GM10847 (cell line): Measurements from ENCODE around the gene SLC25A47.

ENCODE experiments used
- POLR2A ChIP-seq: IDR thresholded peaks from 2 replicates; pipeline ENCODE4 v1.6.1; 2011; ENCODE audit not compliant: insufficient read length; ENCODE audit errors: extremely low read depth

The SLC25A47 gene

DNA sequence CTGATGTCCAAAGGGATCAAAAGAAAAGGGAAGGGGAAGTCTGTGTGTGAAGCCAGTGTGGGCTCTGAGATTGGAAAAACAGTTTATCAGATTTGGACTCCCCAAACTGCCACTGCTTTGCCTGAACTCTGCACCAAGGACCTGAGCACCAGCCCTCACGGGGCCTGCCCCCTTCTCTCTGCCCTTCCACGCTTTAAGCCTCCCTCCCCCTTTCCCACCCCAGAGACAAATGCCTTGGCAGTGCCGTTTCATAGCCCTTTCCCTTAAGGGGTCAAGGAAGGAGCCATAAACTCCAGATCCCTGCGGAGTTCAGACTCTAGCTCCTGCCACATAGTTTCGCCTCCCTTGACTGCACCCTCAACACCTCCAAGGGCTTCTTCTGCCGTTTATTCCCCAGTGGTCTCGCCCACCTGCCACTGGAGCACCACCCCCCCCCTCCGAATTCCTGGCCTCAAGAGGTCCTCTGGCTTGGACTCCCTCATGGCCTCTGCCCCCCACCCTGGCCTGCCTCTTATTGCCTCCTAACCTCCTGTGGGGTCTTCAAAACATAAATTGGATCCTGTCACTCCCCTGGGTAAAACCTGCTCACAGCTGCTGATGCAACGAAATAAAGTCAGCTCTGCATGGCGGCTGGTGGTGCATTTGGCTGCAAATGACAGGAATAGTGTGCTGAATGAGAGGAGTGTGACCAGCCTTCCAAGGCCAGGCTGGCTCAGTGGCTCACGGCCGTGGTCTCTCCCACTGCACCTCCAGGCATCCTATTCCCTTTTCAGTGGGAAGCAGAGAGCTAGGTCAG, 35.7 kb upstream of the SLC25A47 start:
- TF ChIP-seq POLR2A, result no peak

DNA sequence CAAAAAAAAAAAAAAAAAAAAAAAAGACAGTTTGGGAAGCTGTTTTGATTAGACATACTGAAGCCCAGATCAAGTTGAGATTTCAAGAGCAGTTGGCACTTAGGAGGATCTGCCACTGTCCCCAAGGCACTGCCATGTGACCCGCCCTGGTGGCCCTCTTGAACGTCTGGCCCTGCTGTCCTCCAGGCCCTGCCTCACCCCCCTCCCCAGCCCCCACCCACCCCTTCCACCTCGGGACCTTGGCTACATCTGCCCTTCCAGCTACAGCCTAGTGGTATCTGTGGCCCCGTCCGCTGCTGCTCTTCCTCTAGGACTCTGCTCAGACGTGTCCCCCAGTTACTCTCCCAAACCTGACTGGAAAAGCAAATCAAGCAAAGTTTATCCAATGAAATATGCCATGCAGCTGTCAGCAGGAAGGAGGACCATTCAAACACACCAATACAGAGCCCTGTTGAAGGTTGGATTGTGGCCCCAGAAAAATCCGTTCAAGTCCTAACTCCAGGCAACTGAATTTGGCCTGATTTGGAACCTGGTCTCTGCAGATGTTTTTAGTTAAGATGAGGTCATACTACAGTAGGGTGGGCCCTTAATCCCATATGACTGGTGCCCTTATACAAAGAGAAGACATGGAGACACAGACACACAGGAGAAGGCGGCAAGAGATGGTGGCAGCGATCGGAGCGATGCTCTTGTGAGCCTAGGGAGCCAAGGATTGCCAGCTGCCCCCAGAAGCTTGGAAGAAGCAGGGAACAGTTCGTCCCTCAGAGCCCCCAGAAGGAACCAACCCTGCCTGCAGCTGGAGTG, 34.6 kb upstream of the SLC25A47 start:
- no peak for TF ChIP-seq POLR2A

DNA sequence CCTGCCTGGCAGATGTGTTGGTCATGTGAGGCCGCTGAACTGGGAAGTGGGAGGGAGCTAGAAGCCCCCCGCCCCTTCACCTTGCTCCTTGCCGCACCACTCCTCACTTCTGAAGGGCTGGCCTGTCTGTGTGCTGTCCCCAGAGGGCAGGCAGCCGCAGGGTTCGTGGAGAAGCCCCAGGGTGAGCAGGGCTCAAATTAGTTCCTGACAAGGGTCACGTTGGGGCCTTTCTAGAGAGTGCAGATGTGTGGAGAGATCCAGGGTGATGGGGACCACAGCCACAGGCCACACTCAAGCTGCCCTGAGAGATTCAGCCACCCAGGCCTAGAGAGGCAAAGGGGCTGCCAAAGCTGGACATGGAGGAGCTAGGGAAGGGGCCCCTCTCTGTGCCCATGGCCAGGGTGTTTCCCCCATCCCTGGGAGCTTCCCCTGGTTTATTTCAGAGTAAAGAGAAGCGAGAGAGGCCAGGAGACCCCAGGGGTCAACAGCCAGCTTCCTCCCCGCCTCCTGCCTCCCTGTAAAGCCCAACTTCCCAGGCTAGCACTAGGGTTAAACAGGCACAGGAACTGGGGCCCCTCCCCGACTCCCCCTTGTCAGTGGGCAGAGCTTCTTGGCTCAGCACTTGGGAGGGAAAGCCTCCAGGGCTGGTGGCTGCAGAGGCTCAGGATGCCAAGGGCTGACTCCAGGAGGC, 33.1 kb upstream of the SLC25A47 start:
- no peak for TF ChIP-seq POLR2A

DNA sequence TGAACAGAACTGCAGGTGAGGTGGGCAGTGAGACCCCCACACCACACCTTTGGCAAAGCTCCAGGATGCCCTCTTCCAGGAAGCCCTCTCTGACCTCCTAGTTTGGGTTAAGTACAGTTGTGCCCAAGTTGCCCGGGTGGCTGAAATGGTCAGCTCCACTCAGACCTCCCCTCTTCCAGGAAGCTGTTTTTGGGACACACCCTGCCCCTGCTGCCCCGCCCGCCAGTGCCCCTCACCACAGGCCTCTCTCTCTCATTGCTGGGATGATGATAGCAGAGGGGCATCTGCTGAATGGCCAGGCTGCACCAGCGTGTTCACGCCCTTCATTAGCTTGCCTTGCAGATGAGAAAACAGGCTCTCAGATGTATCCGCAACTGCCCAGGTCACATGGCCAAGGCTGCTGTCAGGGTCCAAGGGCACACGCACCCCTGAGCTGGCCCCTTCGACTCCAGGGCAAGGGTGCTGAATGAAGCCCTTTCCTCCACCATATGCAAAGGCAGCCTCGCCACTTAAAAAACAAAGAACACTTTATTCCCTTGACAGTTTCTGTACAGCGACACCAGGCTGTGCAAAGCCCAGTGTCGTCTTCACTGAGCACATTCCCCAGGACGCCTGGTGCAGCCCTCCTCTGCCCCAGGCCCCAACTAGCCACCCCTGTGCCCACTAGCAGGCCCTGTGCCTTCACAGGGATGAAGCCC, 32.4 kb upstream of the SLC25A47 start:
- no peak for TF ChIP-seq POLR2A

DNA sequence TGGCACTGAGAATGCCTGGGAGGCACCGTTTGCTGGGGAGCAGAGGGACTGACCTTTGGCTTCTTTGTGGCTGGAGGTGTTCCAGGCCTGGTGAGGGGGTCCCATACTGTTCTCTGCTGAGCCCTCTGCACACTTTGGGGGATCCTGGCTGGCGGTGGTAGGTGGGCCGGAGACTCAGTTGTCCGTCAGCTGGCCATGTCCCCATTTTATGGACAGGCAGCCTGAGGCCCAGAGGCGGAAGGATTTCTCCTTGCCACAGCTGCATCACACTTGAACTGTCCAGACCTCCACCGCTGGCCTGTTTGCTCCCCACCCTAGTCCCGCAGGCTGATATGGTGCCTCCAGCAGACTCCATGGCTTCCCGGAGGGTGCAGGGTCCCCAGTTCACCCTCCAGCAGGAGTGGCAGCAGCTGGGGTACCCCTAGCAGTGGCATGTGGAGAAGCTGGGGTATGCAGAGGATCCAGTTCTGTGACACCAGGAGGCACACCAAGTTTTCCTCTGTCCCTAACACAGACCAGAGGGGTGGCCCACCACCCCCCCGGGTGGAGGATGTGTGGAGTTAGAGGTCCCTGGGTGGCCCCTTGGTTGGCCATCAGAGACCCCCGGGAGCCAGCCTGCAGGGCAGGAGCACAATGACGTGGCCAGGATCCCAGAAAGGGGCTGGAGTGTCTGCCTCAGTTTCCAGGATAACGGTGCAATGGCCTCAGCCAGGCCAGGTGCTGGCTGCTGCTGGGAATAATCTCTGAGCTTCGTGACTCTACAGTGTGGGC, 31.6 kb upstream of the SLC25A47 start:
- TF ChIP-seq POLR2A, result no peak

DNA sequence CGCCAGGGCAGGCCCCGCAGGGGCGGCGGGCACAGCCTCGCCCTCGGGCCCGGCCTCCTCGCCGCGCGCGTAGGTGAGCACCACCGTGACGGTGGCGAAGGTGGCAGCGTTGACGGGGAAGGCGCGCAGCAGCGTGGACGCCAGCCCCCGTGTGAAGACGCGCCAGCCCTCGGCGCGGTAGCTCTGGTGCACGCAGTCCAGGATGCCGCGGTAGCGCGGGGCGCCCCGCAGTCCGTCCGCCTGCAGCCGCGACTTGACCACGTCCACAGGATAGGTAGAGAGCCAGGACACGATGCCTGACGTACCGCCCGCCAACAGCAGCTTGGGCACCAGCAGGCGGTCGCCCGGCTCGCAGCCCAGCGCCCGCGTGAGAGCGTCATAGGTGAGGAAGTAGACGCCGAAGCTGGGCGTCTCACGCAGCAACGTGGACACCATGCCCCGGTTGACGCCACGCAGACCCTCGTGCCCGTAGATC, 30.8 kb upstream of the SLC25A47 start:
- no peak for TF ChIP-seq POLR2A

DNA sequence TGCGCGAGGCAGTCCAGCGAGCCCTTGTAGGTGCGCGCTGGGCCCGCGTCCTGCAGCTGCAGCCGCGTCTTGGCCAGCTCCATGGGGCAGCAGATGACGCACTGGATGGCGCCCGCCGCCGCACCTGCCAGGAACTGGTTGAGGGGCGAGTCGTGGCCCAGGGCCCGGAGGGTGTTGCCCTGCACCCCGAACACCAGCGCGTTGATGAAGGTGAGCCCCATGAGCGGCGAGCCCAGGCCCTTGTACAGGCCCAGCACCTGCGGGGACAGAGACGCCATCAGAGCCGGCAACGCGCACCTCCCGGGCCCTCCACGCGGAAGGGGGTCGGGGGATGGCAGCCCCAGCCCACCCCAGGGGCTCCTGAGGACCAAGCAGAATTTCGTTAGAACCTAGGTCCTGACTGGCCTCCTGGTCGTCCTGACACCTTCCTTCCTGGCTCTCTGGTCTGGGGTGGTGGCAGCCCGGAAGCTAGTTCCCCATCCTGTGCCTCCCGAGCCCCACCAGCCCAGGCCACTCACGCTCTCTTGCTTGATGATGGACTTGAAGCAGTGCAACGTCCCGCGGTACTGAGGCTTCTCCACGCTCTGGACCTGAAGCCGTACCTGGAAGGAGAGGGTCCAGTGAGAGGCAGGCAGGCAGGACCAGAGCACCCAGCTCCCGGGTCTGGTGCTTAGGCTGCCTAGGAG, 30.2 kb upstream of the SLC25A47 start:
- TF ChIP-seq POLR2A, result no peak

DNA sequence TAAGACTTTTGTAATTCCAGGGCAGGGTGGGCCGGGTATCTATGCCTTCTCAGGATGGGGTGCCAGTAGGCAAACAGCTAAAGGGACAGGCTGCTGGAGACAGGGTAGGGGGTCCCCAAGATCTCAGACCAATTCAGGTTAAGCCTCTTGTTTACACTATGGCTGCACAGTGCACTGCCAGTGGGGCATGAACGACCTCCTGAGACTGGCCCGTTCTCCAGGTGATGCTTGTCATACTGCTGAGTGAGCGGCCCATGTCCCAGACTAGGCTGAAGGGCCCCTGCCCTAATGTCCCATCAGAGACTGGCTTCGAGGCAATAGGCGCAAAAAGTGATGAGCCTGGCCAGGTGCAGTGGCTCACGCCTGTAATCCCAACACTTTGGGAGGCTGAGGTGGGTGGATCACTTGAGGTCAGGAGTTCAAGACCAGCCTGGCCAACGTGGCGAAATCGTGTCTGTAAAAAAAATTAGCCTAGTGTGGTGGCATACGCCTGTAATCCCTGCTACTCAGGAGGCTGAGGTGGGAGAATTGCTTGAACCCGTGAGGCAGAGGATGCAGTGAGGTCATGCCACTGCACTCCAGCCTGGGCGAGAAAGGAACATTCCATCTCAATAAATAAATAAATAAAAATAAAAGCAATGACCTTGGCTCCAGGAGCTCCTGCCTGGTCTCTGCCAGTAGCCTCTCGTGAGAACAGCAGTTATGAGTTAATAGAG, 29.5 kb upstream of the SLC25A47 start:
- no peak for TF ChIP-seq POLR2A

DNA sequence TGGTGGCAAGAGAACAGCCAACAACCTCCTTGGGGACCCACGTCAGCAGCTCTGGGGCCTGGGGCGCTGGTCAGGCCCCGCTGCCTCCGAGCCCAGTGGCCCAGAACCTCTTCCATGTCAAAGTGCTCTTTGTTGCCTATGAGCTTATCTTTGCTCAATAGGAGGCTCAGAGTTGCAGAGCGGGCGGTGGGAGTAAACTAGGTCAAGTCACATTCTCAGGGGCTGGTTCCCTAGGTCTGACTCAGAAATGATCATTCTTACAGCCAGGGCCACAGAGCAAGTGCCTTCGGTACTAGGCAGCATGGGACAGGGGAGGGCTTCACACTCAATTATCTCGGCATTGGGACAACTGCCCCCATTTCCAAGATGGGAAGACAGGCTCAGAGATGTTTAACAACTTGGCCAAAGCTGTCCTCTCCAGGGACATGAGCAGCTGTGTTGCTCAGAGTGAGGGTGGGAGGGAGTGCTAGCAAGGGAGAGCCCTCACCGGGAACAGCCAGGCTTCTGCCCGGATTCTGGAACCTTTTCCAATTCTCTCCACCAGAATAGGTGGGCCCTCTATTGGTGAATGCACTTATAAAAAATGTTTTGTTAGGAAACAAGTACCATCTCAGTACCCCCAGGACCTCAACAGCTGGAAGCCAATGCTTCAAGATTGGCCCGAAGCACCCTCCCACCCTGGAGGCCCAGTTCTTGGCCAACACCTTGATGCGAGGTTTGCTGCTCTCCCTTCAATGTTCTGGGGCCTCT, 28.8 kb upstream of the SLC25A47 start:
- no peak for TF ChIP-seq POLR2A

DNA sequence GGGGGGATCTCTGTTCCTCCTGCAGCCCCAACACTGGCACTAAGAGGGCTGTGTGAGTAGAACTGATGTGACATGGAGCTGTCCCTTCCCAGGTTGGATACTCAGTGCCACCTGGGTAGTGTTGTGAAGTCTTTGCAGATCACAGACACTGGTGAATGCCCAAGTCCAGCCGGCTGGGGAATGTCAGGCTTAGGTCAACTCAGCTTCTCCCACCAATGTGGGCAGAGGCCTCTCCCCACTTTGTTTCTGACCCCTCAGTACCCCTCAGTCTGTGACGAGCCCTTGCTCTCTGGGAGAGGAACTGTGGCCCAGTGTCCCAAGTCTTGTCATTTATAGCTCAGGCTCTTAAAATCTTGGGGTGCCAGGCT, 28.2 kb upstream of the SLC25A47 start:
- no peak for TF ChIP-seq POLR2A

DNA sequence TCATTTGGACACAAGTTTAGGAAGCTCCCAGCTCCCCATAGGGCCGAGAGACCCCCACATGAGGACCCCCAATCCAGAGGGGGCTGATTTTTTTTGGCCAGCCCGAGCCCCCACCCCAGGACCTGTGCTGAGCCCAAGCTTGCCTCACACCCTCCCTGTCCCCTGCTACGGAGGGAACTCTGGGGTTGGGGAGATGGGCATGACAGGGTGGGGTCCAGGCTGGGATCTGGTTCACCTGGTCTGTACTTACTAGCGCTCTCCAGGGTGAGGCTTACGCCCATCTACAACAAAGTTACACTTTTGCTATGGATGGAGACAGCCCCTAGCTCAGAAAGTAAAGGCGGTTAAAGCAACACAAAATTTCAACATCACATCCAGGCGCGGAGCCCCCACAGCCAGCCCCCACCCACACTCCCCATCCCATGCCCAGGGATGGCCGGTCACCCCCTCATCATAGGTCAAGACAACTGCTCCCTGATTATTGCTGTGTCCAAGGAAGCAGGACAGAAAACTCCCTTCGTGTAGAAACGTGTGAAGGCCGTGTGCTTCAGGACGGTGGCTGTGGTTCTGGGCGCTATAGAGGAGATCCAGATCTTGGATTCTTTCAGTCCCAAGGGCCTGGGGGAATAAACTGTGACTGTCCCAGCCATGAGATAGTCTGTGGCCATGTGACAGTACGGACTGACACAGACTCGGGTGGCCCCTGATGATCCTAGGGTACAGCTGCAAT, 27.6 kb upstream of the SLC25A47 start:
- TF ChIP-seq POLR2A, result no peak

DNA sequence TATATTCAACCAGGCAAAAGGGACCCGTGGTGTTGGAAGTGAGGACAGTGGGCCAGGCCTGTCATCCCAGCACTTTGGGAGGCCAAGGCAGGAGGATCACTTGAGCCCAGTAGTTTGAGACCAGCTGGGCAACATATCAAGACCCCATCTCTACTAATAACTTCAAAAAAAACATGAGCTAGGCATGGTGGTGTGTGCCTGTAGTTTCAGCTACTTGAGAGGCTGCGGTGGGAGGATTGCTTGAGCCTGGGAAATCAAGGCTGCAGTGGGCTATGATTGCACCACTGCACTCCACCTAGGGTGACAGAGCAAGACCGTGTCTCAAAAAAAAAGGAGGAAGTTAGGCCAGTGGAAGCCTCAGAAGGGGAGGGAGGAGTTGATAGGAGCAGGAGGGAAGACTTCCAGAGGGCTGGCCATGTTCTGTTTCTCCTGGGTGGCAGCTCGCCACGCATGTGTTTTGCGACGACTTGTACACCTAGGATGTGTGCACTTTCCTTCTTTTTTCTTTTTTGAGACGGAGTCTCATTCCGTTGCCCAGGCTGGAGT, 27.0 kb upstream of the SLC25A47 start:
- TF ChIP-seq POLR2A, result no peak
